HepG2 (cell line): ENCODE data around the gene TPPP3. TPM values are rescaled to one million over a fixed set of nuclear protein-coding genes. Genes with fewer than 3 reads are reported as not detected.

Experiments used
- ATAC-seq: fragments of 200-7000 bp; cut with Tn5 transposase; 3 replicates; pipeline ENCODE4 v1.9.1; 2020; ENCODE audit warnings: mild to moderate bottlenecking, moderate library complexity
- BruUV-seq: library from RNA; stranded (reverse); fragments of 400-500 nt; replicated peaks from 2 replicates; lab custom pipeline; 2021; lab: Mats Ljungman, UMichigan
- CTCF ChIA-PET: fragments of 300-600 bp; formaldehyde crosslinking; extraction: SDS; loops from one replicate; lab custom pipeline; 2021; ENCODE audit warnings: low total read pairs, inconsistent platforms, low intra/inter-chr PET ratio; lab: Yijun Ruan, JAX
- POLR2A ChIA-PET: fragments of 350-600 bp; sonication (Branson Sonifier 250); formaldehyde crosslinking; loops from one replicate; lab custom pipeline; 2020; ENCODE audit warnings: antibody characterized with exemption, inconsistent platforms; lab: Yijun Ruan, JAX
- DNase-seq: peaks from one replicate; pipeline ENCODE4 v3.0.0-alpha.2; 2015; ENCODE audit warnings: low spot score
- FAIRE-seq: peaks from 3 replicates; lab custom pipeline; 2011; peaks lifted over from hg19 to GRCh38; lab: Jason Lieb, UNC
- H2AFZ ChIP-seq: one replicate; pipeline ENCODE4 v1.6.1; 2011; ENCODE audit warnings: low read length, inconsistent platforms
- H3K27ac ChIP-seq: fragments of 300-600 bp; 3 replicates; pipeline ENCODE4 v1.8.0; 2011; ENCODE audit warnings: mixed run types, mild to moderate bottlenecking, mixed read lengths, low read length, inconsistent platforms; ENCODE audit not compliant: insufficient read depth; ENCODE audit errors: extremely low read length
- H3K27me3 ChIP-seq, 2 experiments: fragments of 200-600 bp in 1 of 2; 2 replicates in 1 of 2; 3 replicates in 1 of 2; pipeline versions ENCODE4 v1.6.0 to v1.8.0; 2011; ENCODE audit warnings: low read length in 2 of 2, mild to moderate bottlenecking in 2 of 2, moderate library complexity in 2 of 2, inconsistent platforms in 1 of 2; ENCODE audit not compliant: insufficient read depth in 2 of 2, control insufficient read depth in 1 of 2
- H3K36me3 ChIP-seq, 2 experiments: fragments of 200-600 bp in 1 of 2; replicated peaks in 1 of 2; 2 replicates in 1 of 2; 3 replicates in 1 of 2; pipeline versions ENCODE4 v1.5.1 to v1.8.0; 2011; ENCODE audit warnings: low read length in 2 of 2, inconsistent platforms in 1 of 2; ENCODE audit not compliant: insufficient read depth in 2 of 2, control insufficient read depth in 1 of 2
- H3K4me1 ChIP-seq: 2 replicates; pipeline ENCODE4 v1.5.1; 2012; ENCODE audit warnings: low read length, inconsistent platforms; ENCODE audit not compliant: insufficient read depth
- H3K4me2 ChIP-seq: 2 replicates; pipeline ENCODE4 v1.6.0; 2011; ENCODE audit warnings: low read depth, low read length, inconsistent platforms
- H3K4me3 ChIP-seq, 3 experiments: fragments of 200-600 bp in 1 of 3; sonication (generic), shearing (Covaris generic) in 1 of 3; replicated peaks in 1 of 3; 2 replicates each; pipeline ENCODE4 v1.5.1; 2011 to 2016; ENCODE audit warnings: low read length in 3 of 3, inconsistent platforms in 2 of 3, low read depth in 2 of 3, mild to moderate bottlenecking in 2 of 3, control low read depth in 1 of 3, mixed read lengths in 1 of 3; ENCODE audit not compliant: insufficient read depth in 1 of 3
- H3K79me2 ChIP-seq: one replicate; pipeline ENCODE4 v1.6.1; 2011; ENCODE audit warnings: low read length, inconsistent platforms; ENCODE audit not compliant: insufficient read depth
- H3K9ac ChIP-seq: 2 replicates; pipeline ENCODE4 v1.6.0; 2011; ENCODE audit warnings: mild to moderate bottlenecking, low read depth, low read length, inconsistent platforms; ENCODE audit not compliant: insufficient read depth
- H3K9me3 ChIP-seq: 2 replicates; pipeline ENCODE4 v1.5.1; 2012; ENCODE audit warnings: mild to moderate bottlenecking, low read length
- H4K20me1 ChIP-seq: 2 replicates; pipeline ENCODE4 v1.6.0; 2011; ENCODE audit warnings: inconsistent platforms, mild to moderate bottlenecking, low read length, moderate library complexity; ENCODE audit not compliant: insufficient read depth
- CEBPG ChIP-seq: IDR thresholded peaks from 2 replicates; pipeline ENCODE4 v1.6.1; 2016
- CHD2 ChIP-seq: IDR thresholded peaks from 2 replicates; pipeline ENCODE4 v1.6.1; 2011; ENCODE audit warnings: low read depth, low read length, improper control_type of control experiment
- HNRNPUL1 ChIP-seq: fragments of 200-400 bp; formaldehyde crosslinking; IDR thresholded peaks from 2 replicates; pipeline ENCODE4 v1.6.1; 2017; ENCODE audit warnings: low read depth, mild to moderate bottlenecking, low read length, moderate library complexity
- HOXA9 ChIP-seq: sonication (generic); formaldehyde crosslinking; IDR thresholded peaks from 2 replicates; pipeline ENCODE4 v1.8.1; 2022; ENCODE audit warnings: missing genetic modification reagents, mild to moderate bottlenecking, moderate library complexity, borderline replicate concordance
- NFATC3 ChIP-seq: sonication (generic); formaldehyde crosslinking; IDR thresholded peaks from 2 replicates; pipeline ENCODE4 v1.5.1; 2020; ENCODE audit warnings: mild to moderate bottlenecking, missing genetic modification reagents
- ONECUT2 ChIP-seq: sonication (generic); formaldehyde crosslinking; IDR thresholded peaks from 2 replicates; pipeline ENCODE4 v1.4.0; 2020; ENCODE audit warnings: missing genetic modification reagents
- RCOR2 ChIP-seq: IDR thresholded peaks from 2 replicates; pipeline ENCODE4 v1.6.1; 2016; ENCODE audit warnings: missing biosample characterization, missing genetic modification reagents
- SMC3 ChIP-seq: IDR thresholded peaks from 2 replicates; pipeline ENCODE4 v1.6.1; 2011; ENCODE audit warnings: low read length, improper control_type of control experiment
- STAG1 ChIP-seq: sonication (generic); formaldehyde crosslinking; IDR thresholded peaks from 2 replicates; pipeline ENCODE4 v1.4.0; 2020; ENCODE audit warnings: missing genetic modification reagents
- ZNF33A ChIP-seq: sonication (generic); formaldehyde crosslinking; IDR thresholded peaks from 2 replicates; pipeline ENCODE4 v1.5.1; 2020; ENCODE audit warnings: missing genetic modification reagents, mild to moderate bottlenecking, moderate library complexity, borderline replicate concordance
- ZNF383 ChIP-seq: sonication (generic); formaldehyde crosslinking; IDR thresholded peaks from 2 replicates; pipeline ENCODE4 v1.4.0; 2020; ENCODE audit warnings: missing genetic modification reagents, mild to moderate bottlenecking, borderline replicate concordance
- ZNF564 ChIP-seq: sonication (generic); formaldehyde crosslinking; IDR thresholded peaks from 2 replicates; pipeline ENCODE4 v1.8.1; 2023; ENCODE audit warnings: mild to moderate bottlenecking, missing genetic modification reagents
- in situ Hi-C: cut with HindIII; loops from 2 replicates; pipeline ENCODE4 v1.10.0; 2017; ENCODE audit warnings: low pct_unique_long_range_greater_than_20kb; ENCODE audit not compliant: extremely low pct_ligation_motif_present
- intact Hi-C: fragments of 100-400 bp; cut with micrococcal nuclease; formaldehyde crosslinking; loops from one replicate; pipeline ENCODE4 v1.10.0; 2022; ENCODE audit not compliant: unreplicated experiment
- polyA plus RNA-seq, 8 experiments: library from polyadenylated mRNA; depleted of rRNA in 3 of 8; stranded (reverse) in 7 of 8; unstranded in 1 of 8; fragments of >200 nt; fragmentation: Illumina TruSeq in 4 of 8; extraction: Trizol in 4 of 8; gene quantifications; 2 replicates each; pipeline versions ENCODE4 v1.2.1 to v1.2.3, GENCODE V29; 2011 to 2016; ENCODE audit warnings: low read depth in 4 of 8, missing spikeins in 1 of 8, mixed read lengths in 1 of 8; ENCODE audit not compliant: insufficient read depth in 1 of 8
- total RNA-seq, 5 experiments: library from RNA; depleted of rRNA; stranded (reverse); fragments of >200 nt; fragmentation: Illumina TruSeq; extraction: Trizol; gene quantifications; 2 replicates each; pipeline ENCODE4 v1.2.3, GENCODE V29; 2016; ENCODE audit warnings: low read depth in 1 of 5
- TF ChIP-seq, protein P1 (sequence below): sonication (generic); formaldehyde crosslinking; IDR thresholded peaks from 2 replicates; pipeline ENCODE4 v1.4.0; 2020; ENCODE audit warnings: missing genetic modification reagents, borderline replicate concordance
- TF ChIP-seq, protein P2 (sequence below): sonication (generic); formaldehyde crosslinking; IDR thresholded peaks from 2 replicates; pipeline ENCODE4 v1.5.0; 2020; ENCODE audit warnings: mild to moderate bottlenecking, missing genetic modification reagents, moderate library complexity

Gene TPPP3
- total and polyA plus RNA-seq, 2 of the 13 experiments (the other 11 are each of a cell fraction or from before 2014, with no cell fraction given) = 0.16 to 0.44 TPM

DNA sequence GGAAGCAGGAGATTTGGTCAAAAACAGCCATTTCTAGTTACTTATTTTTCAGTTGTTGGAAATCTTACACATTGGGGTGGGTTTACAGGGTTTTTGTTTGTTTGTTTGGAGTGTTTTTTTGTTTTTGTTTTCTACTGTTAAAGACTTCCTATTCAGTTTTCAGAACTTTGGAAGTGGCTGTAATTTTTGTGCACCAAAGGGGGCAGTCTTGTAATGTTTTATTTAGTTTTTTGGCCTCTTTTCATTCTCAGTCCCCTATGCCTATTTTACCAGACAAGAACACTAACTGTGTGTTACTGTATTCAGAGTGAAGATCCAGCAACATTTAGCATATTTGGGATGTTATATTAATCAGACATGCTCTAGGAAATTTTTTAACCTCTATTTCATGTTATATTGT lies 20.6 kb downstream of the TPPP3 start:
- BruUV-seq = no TSS peak
- ChIA-PET POLR2A (no interaction called here), CTCF (no interaction called here)
- Histone ChIP-seq H3K27me3 (peaks cover 1 to 8% of the 10 kb centered on the region in 2 experiments; a peak in 1 of 5 replicates), H3K36me3 (no peaks in the 10 kb centered on the region), H3K79me2 (no peaks in the 10 kb centered on the region), H4K20me1 (no peaks in the 10 kb centered on the region), H3K4me2 (no peak overlapping the region), H3K9ac (no peak overlapping the region), H2AFZ (no peak overlapping the region), H3K4me1 (peaks cover 33% of the 10 kb centered on the region), H3K27ac (no peak overlapping the region), H3K9me3 (no peaks in the 10 kb centered on the region), H3K4me3 (no peak overlapping the region)
- no peak for ATAC-seq
- DNase-seq = no peak
- in situ Hi-C loops = no loop called here
- TF ChIP-seq CHD2 (no peak), RCOR2 (CRISPR knock-in tag) (no peak), SMC3 (peak; percentile 22; the same call in 1 of the 2 replicates), NFATC3 (no peak), HNRNPUL1 (no peak), ZNF33A (CRISPR knock-in tag) (no peak), CEBPG (no peak), STAG1 (CRISPR knock-in tag) (peak; percentile 55), HOXA9 (CRISPR knock-in tag) (no peak), ONECUT2 (CRISPR knock-in tag) (no peak), ZNF564 (CRISPR knock-in tag) (no peak), ZNF383 (CRISPR knock-in tag) (no peak)
- TF ChIP-seq, protein P1, sequence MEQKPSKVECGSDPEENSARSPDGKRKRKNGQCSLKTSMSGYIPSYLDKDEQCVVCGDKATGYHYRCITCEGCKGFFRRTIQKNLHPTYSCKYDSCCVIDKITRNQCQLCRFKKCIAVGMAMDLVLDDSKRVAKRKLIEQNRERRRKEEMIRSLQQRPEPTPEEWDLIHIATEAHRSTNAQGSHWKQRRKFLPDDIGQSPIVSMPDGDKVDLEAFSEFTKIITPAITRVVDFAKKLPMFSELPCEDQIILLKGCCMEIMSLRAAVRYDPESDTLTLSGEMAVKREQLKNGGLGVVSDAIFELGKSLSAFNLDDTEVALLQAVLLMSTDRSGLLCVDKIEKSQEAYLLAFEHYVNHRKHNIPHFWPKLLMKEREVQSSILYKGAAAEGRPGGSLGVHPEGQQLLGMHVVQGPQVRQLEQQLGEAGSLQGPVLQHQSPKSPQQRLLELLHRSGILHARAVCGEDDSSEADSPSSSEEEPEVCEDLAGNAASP (CRISPR knock-in tag) = no peak
- TF ChIP-seq, protein P2, sequence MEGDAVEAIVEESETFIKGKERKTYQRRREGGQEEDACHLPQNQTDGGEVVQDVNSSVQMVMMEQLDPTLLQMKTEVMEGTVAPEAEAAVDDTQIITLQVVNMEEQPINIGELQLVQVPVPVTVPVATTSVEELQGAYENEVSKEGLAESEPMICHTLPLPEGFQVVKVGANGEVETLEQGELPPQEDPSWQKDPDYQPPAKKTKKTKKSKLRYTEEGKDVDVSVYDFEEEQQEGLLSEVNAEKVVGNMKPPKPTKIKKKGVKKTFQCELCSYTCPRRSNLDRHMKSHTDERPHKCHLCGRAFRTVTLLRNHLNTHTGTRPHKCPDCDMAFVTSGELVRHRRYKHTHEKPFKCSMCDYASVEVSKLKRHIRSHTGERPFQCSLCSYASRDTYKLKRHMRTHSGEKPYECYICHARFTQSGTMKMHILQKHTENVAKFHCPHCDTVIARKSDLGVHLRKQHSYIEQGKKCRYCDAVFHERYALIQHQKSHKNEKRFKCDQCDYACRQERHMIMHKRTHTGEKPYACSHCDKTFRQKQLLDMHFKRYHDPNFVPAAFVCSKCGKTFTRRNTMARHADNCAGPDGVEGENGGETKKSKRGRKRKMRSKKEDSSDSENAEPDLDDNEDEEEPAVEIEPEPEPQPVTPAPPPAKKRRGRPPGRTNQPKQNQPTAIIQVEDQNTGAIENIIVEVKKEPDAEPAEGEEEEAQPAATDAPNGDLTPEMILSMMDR (CRISPR knock-in tag) = peak; percentile 32
- intact Hi-C loops = no loop called here
- FAIRE-seq = no peak
